HCT116 (cell line): Measurements from ENCODE around the gene OXCT2.
"Not testable (repeated sequence)": the region's sequence is repeated elsewhere in the genome, so short reads cannot be mapped to it uniquely, and the experiment has no call there.

Experiments used
- CEBPB ChIP-seq: IDR thresholded peaks from 2 replicates; pipeline ENCODE4 v1.6.1; 2012; ENCODE audit warnings: low read depth
- TF ChIP-seq, protein P1 (sequence below), 3 experiments: fragments of 200-600 bp in 1 of 3; sonication (generic) in 1 of 3; IDR thresholded peaks in 2 of 3; conservative IDR thresholded peaks in 1 of 3; 2 replicates each; pipeline ENCODE4 v1.5.1; 2012 to 2017; ENCODE audit warnings: low read depth in 2 of 3, low read length in 2 of 3, antibody characterized with exemption in 1 of 3, borderline replicate concordance in 1 of 3, control low read depth in 1 of 3, mild to moderate bottlenecking in 1 of 3, mixed read lengths in 1 of 3, mixed run types in 1 of 3, moderate library complexity in 1 of 3; ENCODE audit not compliant: insufficient read depth in 1 of 3

- TF ChIP-seq, protein P1, sequence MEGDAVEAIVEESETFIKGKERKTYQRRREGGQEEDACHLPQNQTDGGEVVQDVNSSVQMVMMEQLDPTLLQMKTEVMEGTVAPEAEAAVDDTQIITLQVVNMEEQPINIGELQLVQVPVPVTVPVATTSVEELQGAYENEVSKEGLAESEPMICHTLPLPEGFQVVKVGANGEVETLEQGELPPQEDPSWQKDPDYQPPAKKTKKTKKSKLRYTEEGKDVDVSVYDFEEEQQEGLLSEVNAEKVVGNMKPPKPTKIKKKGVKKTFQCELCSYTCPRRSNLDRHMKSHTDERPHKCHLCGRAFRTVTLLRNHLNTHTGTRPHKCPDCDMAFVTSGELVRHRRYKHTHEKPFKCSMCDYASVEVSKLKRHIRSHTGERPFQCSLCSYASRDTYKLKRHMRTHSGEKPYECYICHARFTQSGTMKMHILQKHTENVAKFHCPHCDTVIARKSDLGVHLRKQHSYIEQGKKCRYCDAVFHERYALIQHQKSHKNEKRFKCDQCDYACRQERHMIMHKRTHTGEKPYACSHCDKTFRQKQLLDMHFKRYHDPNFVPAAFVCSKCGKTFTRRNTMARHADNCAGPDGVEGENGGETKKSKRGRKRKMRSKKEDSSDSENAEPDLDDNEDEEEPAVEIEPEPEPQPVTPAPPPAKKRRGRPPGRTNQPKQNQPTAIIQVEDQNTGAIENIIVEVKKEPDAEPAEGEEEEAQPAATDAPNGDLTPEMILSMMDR (IDR thresholded peaks at IDR 0.05 in 2 of 3, conservative IDR thresholded peaks at IDR 0.05 in 1 of 3; ENCODE audit: borderline replicate concordance in 1 of 3, insufficient read depth in 1 of 3, low read depth in 2 of 3, low read length in 2 of 3) = not testable (repeated sequence)
- not testable (repeated sequence) for TF ChIP-seq CEBPB
Measured at GRCh38 chr1:39769502-39769901, 1.6 kb downstream of the OXCT2 start.
